ENCODE measurements around the gene RHOA. TPM values are rescaled to one million over a fixed set of nuclear protein-coding genes. Genes with fewer than 3 reads are reported as not detected.

Gene RHOA
- polyA plus RNA-seq, 2 of the 4 experiments (the other 2 are of a cell fraction): 332 to 549 TPM

DNA sequence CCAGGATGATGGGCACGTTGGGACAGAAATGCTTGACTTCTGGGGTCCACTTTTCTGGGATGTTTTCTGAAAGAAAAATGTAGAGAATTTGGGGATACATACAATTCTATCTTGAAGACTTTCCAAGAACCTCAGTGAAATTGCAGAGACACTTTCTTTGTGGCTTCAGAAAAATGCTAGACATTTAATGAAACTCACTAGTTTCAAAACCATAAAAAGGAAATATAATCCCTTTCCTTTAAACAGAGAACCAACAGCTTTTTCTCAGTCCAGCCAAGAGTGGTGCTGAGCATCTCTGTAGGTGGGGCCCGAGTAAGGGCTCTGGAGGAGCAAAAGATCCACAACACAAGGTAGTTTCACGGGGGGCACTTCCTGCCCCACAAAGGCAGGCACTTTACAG, 49.2 kb downstream of the RHOA start:
- H3K9me3 ChIP-seq: no peaks in the 10 kb centered on the region
- H3K27ac ChIP-seq: no peak overlapping the region
- no peak for TF ChIP-seq EHF (CRISPR knock-in tag; IDR thresholded peaks at IDR 0.05)
- TF ChIP-seq JUNB (IDR thresholded peaks at IDR 0.05): no peak
- no peak for TF ChIP-seq KDM5A (IDR thresholded peaks at IDR 0.05)
- no peak for TF ChIP-seq NR3C1 (IDR thresholded peaks at IDR 0.05)
- TF ChIP-seq, protein P1, sequence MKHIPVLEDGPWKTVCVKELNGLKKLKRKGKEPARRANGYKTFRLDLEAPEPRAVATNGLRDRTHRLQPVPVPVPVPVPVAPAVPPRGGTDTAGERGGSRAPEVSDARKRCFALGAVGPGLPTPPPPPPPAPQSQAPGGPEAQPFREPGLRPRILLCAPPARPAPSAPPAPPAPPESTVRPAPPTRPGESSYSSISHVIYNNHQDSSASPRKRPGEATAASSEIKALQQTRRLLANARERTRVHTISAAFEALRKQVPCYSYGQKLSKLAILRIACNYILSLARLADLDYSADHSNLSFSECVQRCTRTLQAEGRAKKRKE (CRISPR knock-in tag; IDR thresholded peaks at IDR 0.05; ENCODE audit: low read depth): no peak
- TF ChIP-seq RARB (CRISPR knock-in tag; IDR thresholded peaks at IDR 0.05): no peak
- ChIA-PET CTCF (interaction anchor here (0.7 to 1.2 kb wide), 2 partner anchors 10 to 191 kb away, joined by 4 read pairs; partner anchors contain the start of gene KLHDC8B), POLR2A (no interaction called here)
- DNase-seq (ENCODE audit: low read depth in 1 of 2, low spot score in 1 of 2) (no peak), FAIRE-seq (no peak), ATAC-seq (no peak)
- H3K4me3 ChIP-seq: no peak overlapping the region
- H3K4me1 ChIP-seq: peaks cover 15% of the 10 kb centered on the region; the same call in 2 of the 3 replicates
- no peak overlapping the region for H3K4me2 ChIP-seq
- WGBS (ENCODE audit: missing lambda C conversion rate): 87% methylated on average over 3 of the region's 3 CpGs

GRCh38 chr3:49359623-49360022, 52.2 kb downstream of the RHOA start:
- CTCF ChIA-PET: interaction anchor here (1.0 to 1.7 kb wide), 3 partner anchors 13 to 20 kb away, joined by 4 to 6 read pairs (median 4); partner anchors contain the start of gene USP4
- FAIRE-seq (no peak), DNase-seq (ENCODE audit: low read depth in 1 of 2, low spot score in 1 of 2) (no peak)

DNA sequence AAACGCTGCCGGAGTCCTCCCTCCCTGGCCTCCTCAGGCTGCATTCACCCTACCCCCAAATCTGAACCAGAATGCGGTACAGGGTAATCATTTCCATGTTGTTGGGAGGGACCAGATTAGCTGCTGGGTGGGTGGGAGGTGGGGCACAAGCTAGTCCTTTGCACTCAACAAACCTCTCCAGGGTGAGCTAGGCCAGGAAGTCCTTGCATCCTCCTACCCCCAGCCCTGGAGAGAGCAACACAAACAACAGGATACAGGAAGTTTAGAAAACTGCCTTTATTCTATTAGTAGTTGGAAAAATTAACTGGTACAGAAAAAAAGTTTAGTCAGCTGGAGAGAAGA, 52.9 kb downstream of the RHOA start:
- H3K4me2 ChIP-seq: peak overlapping the region; percentile 85
- WGBS (ENCODE audit: missing lambda C conversion rate): 20% methylated on average over 1 of the region's 3 CpGs
- DNase-seq (ENCODE audit: low read depth in 1 of 2, low spot score in 1 of 2): no peak
- peak in 1 of 2 experiments; percentile 29; a peak in 2 of 6 replicates for ATAC-seq
- peaks cover 18% of the 10 kb centered on the region; the same call in 2 of the 3 replicates for H3K4me1 ChIP-seq
- H3K9me3 ChIP-seq: no peaks in the 10 kb centered on the region
- no peak for FAIRE-seq
- CTCF ChIA-PET: interaction anchor here (1.0 to 1.7 kb wide), 2 partner anchors 14 to 19 kb away, joined by 4 to 6 read pairs; partner anchors contain the start of gene USP4
- H3K27ac ChIP-seq: peak overlapping the region; percentile 87 to 99
- TF ChIP-seq ESRRA (IDR thresholded peaks at IDR 0.05; ENCODE audit: borderline replicate concordance, low read length) (no peak), RARB (CRISPR knock-in tag; IDR thresholded peaks at IDR 0.05) (no peak), EHMT2 (IDR thresholded peaks at IDR 0.05; ENCODE audit: low read depth) (no peak)
- POLR2A ChIA-PET: interaction anchor here (0.7 to 2.9 kb wide), 9 partner anchors 11 to 265 kb away, joined by 3 to 17 read pairs (median 4); partner anchors contain the start of genes DAG1, NICN1, QRICH1 and RHOA
- peak overlapping the region; percentile 67 for H3K4me3 ChIP-seq

More at GRCh38 chr3:49359623-49360022, 52.2 kb downstream of the RHOA start:
- Histone ChIP-seq H3K4me2 (peak overlapping the region; percentile 85; the same call in 2 of the 3 replicates), H3K27ac (peak overlapping the region; percentile 87 to 99; a peak in 4 of 6 replicates), H3K4me1 (peaks cover 18% of the 10 kb centered on the region; the same call in 2 of the 3 replicates), H3K4me3 (no peak overlapping the region), H3K9me3 (no peaks in the 10 kb centered on the region)
- no peak for ATAC-seq
- 80% methylated on average over 2 of the region's 2 CpGs for WGBS (ENCODE audit: missing lambda C conversion rate)
- no peak for TF ChIP-seq JUNB (IDR thresholded peaks at IDR 0.05)
- TF ChIP-seq POLR2AphosphoS2 (conservative IDR thresholded peaks at IDR 0.05; ENCODE audit: low read length): no peak
- TF ChIP-seq PHF8 (IDR thresholded peaks at IDR 0.05; ENCODE audit: borderline replicate concordance, low read depth): no peak
- TF ChIP-seq ZNF302 (CRISPR knock-in tag; IDR thresholded peaks at IDR 0.05): no peak
- no peak for TF ChIP-seq CEBPB (IDR thresholded peaks at IDR 0.05)
- no peak for TF ChIP-seq USF2 (IDR thresholded peaks at IDR 0.05)
- no peak for TF ChIP-seq FOSL2 (IDR thresholded peaks at IDR 0.05)
- peak; percentile 40; the same call in 1 of the 2 replicates for TF ChIP-seq FOSL2 (CRISPR knock-in tag; IDR thresholded peaks at IDR 0.05)
- POLR2A ChIA-PET: interaction anchor here (1.1 to 2.9 kb wide), 5 partner anchors 10 to 90 kb away, joined by 3 to 17 read pairs (median 4); partner anchors contain the start of genes RHOA, TCTA and USP4

DNA sequence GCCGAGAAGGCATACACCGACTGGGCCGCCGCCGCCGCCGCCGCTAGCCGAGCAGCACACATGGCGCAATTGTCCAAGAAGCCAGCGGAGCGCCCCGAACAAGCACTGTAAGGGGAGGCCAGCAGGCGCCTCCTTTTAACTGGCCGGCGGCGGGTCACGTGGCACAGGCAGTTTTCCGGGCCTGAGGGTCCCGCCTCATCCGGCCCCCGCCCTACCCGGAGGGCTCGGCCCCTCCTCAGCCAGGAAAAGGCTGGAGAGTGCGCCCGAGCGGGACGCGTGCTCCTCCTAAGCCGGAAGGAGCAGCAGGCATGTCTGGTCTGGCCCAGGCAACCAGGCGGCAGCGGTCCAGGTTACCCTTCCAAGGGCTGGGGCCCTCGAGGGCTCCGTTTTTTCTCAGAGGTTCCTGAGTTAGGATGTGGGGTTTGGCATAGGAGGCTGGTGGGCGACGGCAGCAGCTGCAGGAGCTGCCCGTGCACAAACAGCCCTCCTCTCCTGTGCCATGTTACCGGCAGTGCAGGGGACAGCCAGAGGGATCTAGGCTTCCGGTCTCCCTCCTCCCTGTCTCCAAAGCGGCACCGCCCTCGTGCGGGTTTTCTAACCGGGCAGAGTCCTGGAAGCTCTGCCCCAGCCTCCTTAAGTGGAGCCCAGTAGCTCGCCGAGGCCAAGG, 53.4 kb downstream of the RHOA start, which contains the start of gene GPX1:
Gene GPX1, minus strand, starts transcription at position 137 of the 667 bp plus-strand sequence. Its CDS starts 75 bp downstream, at position 62.
- DNase-seq (ENCODE audit: low read depth in 1 of 2, low spot score in 1 of 2) (peak; percentile 77 to 93), ATAC-seq (peak; percentile 91 to 93), FAIRE-seq (no peak)
- CTCF ChIA-PET: interaction anchor here (1.0 to 1.7 kb wide), 2 partner anchors 15 to 18 kb away, joined by 4 to 6 read pairs; partner anchors contain the start of gene USP4
- WGBS (ENCODE audit: missing lambda C conversion rate): 0% methylated on average over 8 of the region's 46 CpGs
- Histone ChIP-seq H3K4me2 (peak within 1 kb of the TSS; percentile 85), H3K27ac (peak within 1 kb of the TSS; percentile 87 to 99), H3K4me1 (peaks cover 18% of the 10 kb centered on the region; the same call in 2 of the 3 replicates), H3K4me3 (peak within 1 kb of the TSS; percentile 67), H3K9me3 (no peaks in the 10 kb centered on the region)
- POLR2A ChIA-PET: interaction anchor here (0.7 to 2.9 kb wide), 10 partner anchors 12 to 264 kb away, joined by 3 to 17 read pairs (median 4); partner anchors contain the start of genes DAG1, KLHDC8B, NICN1 and QRICH1
- no peak for TF ChIP-seq KDM1A (IDR thresholded peaks at IDR 0.05; ENCODE audit: low read depth)
- TF ChIP-seq TFCP2L1 (CRISPR knock-in tag; IDR thresholded peaks at IDR 0.05): peak; percentile 50; the same call in 1 of the 2 replicates
- no peak for TF ChIP-seq MAZ (IDR thresholded peaks at IDR 0.05; ENCODE audit: borderline replicate concordance, low read depth, low read length)
- no peak for TF ChIP-seq HMGXB4 (CRISPR knock-in tag; IDR thresholded peaks at IDR 0.05; ENCODE audit: borderline replicate concordance)
- TF ChIP-seq CHD4 (IDR thresholded peaks at IDR 0.05; ENCODE audit: borderline replicate concordance): no peak
- TF ChIP-seq, protein P2, sequence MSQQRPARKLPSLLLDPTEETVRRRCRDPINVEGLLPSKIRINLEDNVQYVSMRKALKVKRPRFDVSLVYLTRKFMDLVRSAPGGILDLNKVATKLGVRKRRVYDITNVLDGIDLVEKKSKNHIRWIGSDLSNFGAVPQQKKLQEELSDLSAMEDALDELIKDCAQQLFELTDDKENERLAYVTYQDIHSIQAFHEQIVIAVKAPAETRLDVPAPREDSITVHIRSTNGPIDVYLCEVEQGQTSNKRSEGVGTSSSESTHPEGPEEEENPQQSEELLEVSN (IDR thresholded peaks at IDR 0.05; ENCODE audit: borderline replicate concordance, low read depth): peak; percentile 81; the same call in 1 of the 2 replicates
- peak; percentile 57 for TF ChIP-seq POLR2A (IDR thresholded peaks at IDR 0.05; ENCODE audit: low read length)
- TF ChIP-seq, protein P3, sequence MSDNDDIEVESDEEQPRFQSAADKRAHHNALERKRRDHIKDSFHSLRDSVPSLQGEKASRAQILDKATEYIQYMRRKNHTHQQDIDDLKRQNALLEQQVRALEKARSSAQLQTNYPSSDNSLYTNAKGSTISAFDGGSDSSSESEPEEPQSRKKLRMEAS (IDR thresholded peaks at IDR 0.05): peak; percentile 93
- no peak for TF ChIP-seq RAD21 (conservative IDR thresholded peaks at IDR 0.05 in 1 of 2, IDR thresholded peaks at IDR 0.05 in 1 of 2)
- TF ChIP-seq NFE2L2 (conservative IDR thresholded peaks at IDR 0.05; ENCODE audit: low read length): no peak
